BE2C (cell line): ENCODE data around the gene PAX7.

Experiments
- DNase-seq: peaks from one replicate; pipeline ENCODE4 v3.0.0-alpha.2; 2020
- H3K27me3 ChIP-seq: fragments of 250-450 bp; sonication (Bioruptor Pico); 2 replicates; pipeline ENCODE4 v1.5.1; 2020; ENCODE audit warnings: mild to moderate bottlenecking
- H3K36me3 ChIP-seq: fragments of 250-450 bp; sonication (Bioruptor Pico); 2 replicates; pipeline ENCODE4 v1.5.1; 2020; ENCODE audit warnings: mild to moderate bottlenecking
- H3K4me1 ChIP-seq: fragments of 250-450 bp; sonication (Bioruptor Pico); 2 replicates; pipeline ENCODE4 v1.5.1; 2020
- H3K4me3 ChIP-seq: 2 replicates; pipeline ENCODE4 v1.5.1; 2011; ENCODE audit warnings: low read depth, low read length
- H3K9me3 ChIP-seq: fragments of 250-450 bp; sonication (Bioruptor Pico); 2 replicates; pipeline ENCODE4 v1.5.1; 2020
- CTCF ChIP-seq: IDR thresholded peaks from 2 replicates; pipeline ENCODE4 v1.5.1; 2012; ENCODE audit warnings: mild to moderate bottlenecking, low read depth, low read length

The PAX7 gene

GRCh38 chr1:18606443-18607288 lies 24.0 kb upstream of the PAX7 start:
- TF ChIP-seq CTCF, result no peak
- Histone ChIP-seq H3K9me3 (no peaks in the 10 kb centered on the region), H3K27me3 (no peaks in the 10 kb centered on the region), H3K4me3 (no peak overlapping the region), H3K4me1 (no peaks in the 10 kb centered on the region), H3K36me3 (no peaks in the 10 kb centered on the region)
- DNase-seq, result no peak

GRCh38 chr1:18607289-18607760 lies 23.3 kb upstream of the PAX7 start:
- no peak for TF ChIP-seq CTCF
- H3K4me1 ChIP-seq, result no peaks in the 10 kb centered on the region
- DNase-seq, result no peak
- no peaks in the 10 kb centered on the region for H3K27me3 ChIP-seq
- H3K36me3 ChIP-seq, result no peaks in the 10 kb centered on the region
- H3K9me3 ChIP-seq, result no peaks in the 10 kb centered on the region
- no peak overlapping the region for H3K4me3 ChIP-seq

- Histone ChIP-seq H3K4me1 (no peaks in the 10 kb centered on the region), H3K9me3 (no peaks in the 10 kb centered on the region), H3K4me3 (no peak overlapping the region), H3K36me3 (no peaks in the 10 kb centered on the region), H3K27me3 (no peaks in the 10 kb centered on the region)
- peak; percentile 12; the same call in 1 of the 2 replicates for TF ChIP-seq CTCF
- DNase-seq, result no peak
Measured at GRCh38 chr1:18608534-18608933, 22.1 kb upstream of the PAX7 start.

GRCh38 chr1:18611311-18611710 lies 19.3 kb upstream of the PAX7 start:
- TF ChIP-seq CTCF, result no peak
- H3K4me3 ChIP-seq, result no peak overlapping the region
- no peaks in the 10 kb centered on the region for H3K4me1 ChIP-seq
- H3K36me3 ChIP-seq, result no peaks in the 10 kb centered on the region
- DNase-seq, result no peak
- no peaks in the 10 kb centered on the region for H3K27me3 ChIP-seq
- no peaks in the 10 kb centered on the region for H3K9me3 ChIP-seq

GRCh38 chr1:18612073-18612472 lies 18.6 kb upstream of the PAX7 start:
- no peaks in the 10 kb centered on the region for H3K27me3 ChIP-seq
- TF ChIP-seq CTCF, result no peak
- DNase-seq, result no peak
- H3K36me3 ChIP-seq, result no peaks in the 10 kb centered on the region
- H3K4me1 ChIP-seq, result no peaks in the 10 kb centered on the region
- no peak overlapping the region for H3K4me3 ChIP-seq
- no peaks in the 10 kb centered on the region for H3K9me3 ChIP-seq

- no peak for DNase-seq
- H3K4me1 ChIP-seq, result no peaks in the 10 kb centered on the region
- H3K27me3 ChIP-seq, result no peaks in the 10 kb centered on the region
- no peaks in the 10 kb centered on the region for H3K36me3 ChIP-seq
- TF ChIP-seq CTCF, result no peak
- no peak overlapping the region for H3K4me3 ChIP-seq
- H3K9me3 ChIP-seq, result no peaks in the 10 kb centered on the region
Measured at GRCh38 chr1:18614069-18614735, 16.4 kb upstream of the PAX7 start.
